ENCODE data around the gene DNAL1.
"Not testable (repeated sequence)": the region's sequence is repeated elsewhere in the genome, so short reads cannot be mapped to it uniquely, and the experiment has no call there.

The DNAL1 gene

GRCh38 chr14:73696466-73697400 lies 51.9 kb downstream of the DNAL1 start:
- ATAC-seq (replicated peaks), result no peak
- H3K27ac Mint-ChIP-seq, result peak overlapping the region in 1 of 2 donors; percentile 32
- H3K4me3 Mint-ChIP-seq, result no peak overlapping the region
- no peaks in the 10 kb centered on the region for H3K9me3 Mint-ChIP-seq
- no peaks in the 10 kb centered on the region for H3K4me1 Mint-ChIP-seq (ENCODE audit: low read depth in 2 of 2)
- H3K36me3 Mint-ChIP-seq (ENCODE audit: insufficient read depth), result peaks cover 4% of the 10 kb centered on the region
- DNase-seq, result no peak
- no peaks in the 10 kb centered on the region for H3K27me3 Mint-ChIP-seq

- DNase-seq, result no peak
- Mint-ChIP-seq H3K9me3 (no peaks in the 10 kb centered on the region), H3K4me1 (ENCODE audit: low read depth in 2 of 2) (peaks cover 0 to 5% of the 10 kb centered on the region in 2 donors), H3K4me3 (no peak overlapping the region), H3K27me3 (no peaks in the 10 kb centered on the region), H3K36me3 (ENCODE audit: insufficient read depth) (no peaks in the 10 kb centered on the region), H3K27ac (no peak overlapping the region)
- no peak for ATAC-seq (replicated peaks)
These were observed 55.5 kb downstream of the DNAL1 start for GRCh38 chr14:73700325-73700724.

GRCh38 chr14:73708076-73708475 lies 63.3 kb downstream of the DNAL1 start:
- not testable (repeated sequence) for H3K27ac Mint-ChIP-seq; H3K9me3 Mint-ChIP-seq; H3K27me3 Mint-ChIP-seq; ATAC-seq (replicated peaks); H3K4me3 Mint-ChIP-seq; DNase-seq
- peaks cover 14 to 25% of the 10 kb centered on the region in 2 donors for H3K4me1 Mint-ChIP-seq (ENCODE audit: low read depth in 2 of 2)
- peaks cover 11% of the 10 kb centered on the region for H3K36me3 Mint-ChIP-seq (ENCODE audit: insufficient read depth)

- Mint-ChIP-seq H3K4me1 (ENCODE audit: low read depth in 2 of 2) (peaks cover 21 to 31% of the 10 kb centered on the region in 2 donors), H3K36me3 (ENCODE audit: insufficient read depth) (peaks cover 26% of the 10 kb centered on the region), H3K4me3 (peak overlapping the region in 1 of 2 donors; percentile 45), H3K27me3 (no peaks in the 10 kb centered on the region), H3K27ac (peak overlapping the region in 1 of 2 donors; percentile 84), H3K9me3 (no peaks in the 10 kb centered on the region)
- no peak for DNase-seq
- no peak for ATAC-seq (replicated peaks)
These were observed 65.2 kb downstream of the DNAL1 start for GRCh38 chr14:73709904-73710469.

- Mint-ChIP-seq H3K36me3 (ENCODE audit: insufficient read depth) (peaks cover 26% of the 10 kb centered on the region), H3K9me3 (no peaks in the 10 kb centered on the region), H3K27ac (no peak overlapping the region), H3K4me3 (peak overlapping the region in 1 of 2 donors; percentile 10), H3K27me3 (no peaks in the 10 kb centered on the region), H3K4me1 (ENCODE audit: low read depth in 2 of 2) (peaks cover 21 to 31% of the 10 kb centered on the region in 2 donors)
- ATAC-seq (replicated peaks), result no peak
- no peak for DNase-seq
These were observed 66.0 kb downstream of the DNAL1 start for GRCh38 chr14:73710737-73711136.

GRCh38 chr14:73712071-73712506 lies 67.3 kb downstream of the DNAL1 start:
- H3K4me1 Mint-ChIP-seq (ENCODE audit: low read depth in 2 of 2), result peaks cover 21 to 31% of the 10 kb centered on the region in 2 donors
- H3K27me3 Mint-ChIP-seq, result no peaks in the 10 kb centered on the region
- H3K9me3 Mint-ChIP-seq, result no peaks in the 10 kb centered on the region
- peak overlapping the region; percentile 93 to 95 for H3K27ac Mint-ChIP-seq
- peaks cover 33% of the 10 kb centered on the region for H3K36me3 Mint-ChIP-seq (ENCODE audit: insufficient read depth)
- no peak for ATAC-seq (replicated peaks)
- no peak for DNase-seq
- peak overlapping the region; percentile 90 to 95 for H3K4me3 Mint-ChIP-seq

- no peaks in the 10 kb centered on the region for H3K9me3 Mint-ChIP-seq
- DNase-seq (peak in 1 of 3 experiments; percentile 19), ATAC-seq (replicated peaks) (peak; percentile 7)
- H3K36me3 Mint-ChIP-seq (ENCODE audit: insufficient read depth), result peaks cover 39% of the 10 kb centered on the region
- H3K27ac Mint-ChIP-seq, result peak overlapping the region; percentile 93 to 95
- peaks cover 21 to 31% of the 10 kb centered on the region in 2 donors for H3K4me1 Mint-ChIP-seq (ENCODE audit: low read depth in 2 of 2)
- H3K4me3 Mint-ChIP-seq, result peak overlapping the region; percentile 90 to 95
- no peaks in the 10 kb centered on the region for H3K27me3 Mint-ChIP-seq
These were observed 67.9 kb downstream of the DNAL1 start for GRCh38 chr14:73712540-73713180.

- no peaks in the 10 kb centered on the region for H3K9me3 Mint-ChIP-seq
- H3K27me3 Mint-ChIP-seq, result no peaks in the 10 kb centered on the region
- H3K36me3 Mint-ChIP-seq (ENCODE audit: insufficient read depth), result peaks cover 45% of the 10 kb centered on the region
- H3K4me1 Mint-ChIP-seq (ENCODE audit: low read depth in 2 of 2), result peaks cover 21 to 33% of the 10 kb centered on the region in 2 donors
- peak overlapping the region; percentile 93 to 95 for H3K27ac Mint-ChIP-seq
- no peak for ATAC-seq (replicated peaks)
- no peak for DNase-seq
- peak overlapping the region; percentile 90 to 95 for H3K4me3 Mint-ChIP-seq
These were observed 68.5 kb downstream of the DNAL1 start for GRCh38 chr14:73713206-73713802.

- Mint-ChIP-seq H3K27ac (peak within 1 kb of the TSS; percentile 93 to 95), H3K9me3 (no peaks in the 10 kb centered on the region), H3K36me3 (ENCODE audit: insufficient read depth) (peaks cover 53% of the 10 kb centered on the region), H3K4me3 (peak within 1 kb of the TSS; percentile 90 to 95), H3K27me3 (no peaks in the 10 kb centered on the region), H3K4me1 (ENCODE audit: low read depth in 2 of 2) (peaks cover 21 to 34% of the 10 kb centered on the region in 2 donors)
- ATAC-seq (replicated peaks), result peak; percentile 78
- DNase-seq, result peak; percentile 79 to 84 (median 80)
These were observed 69.2 kb downstream of the DNAL1 start, which contains the start of gene PNMA1 for GRCh38 chr14:73713803-73714655. PNMA1 (minus strand) TSS chr14:73714384; CDS start chr14:73713639, 745 bp downstream.

- Mint-ChIP-seq H3K4me3 (peak overlapping the region; percentile 90 to 95), H3K27ac (peak overlapping the region; percentile 93 to 95), H3K9me3 (no peaks in the 10 kb centered on the region), H3K27me3 (no peaks in the 10 kb centered on the region), H3K4me1 (ENCODE audit: low read depth in 2 of 2) (peaks cover 21 to 34% of the 10 kb centered on the region in 2 donors), H3K36me3 (ENCODE audit: insufficient read depth) (peaks cover 56% of the 10 kb centered on the region)
- no peak for DNase-seq
- ATAC-seq (replicated peaks), result no peak
These were observed 69.9 kb downstream of the DNAL1 start for GRCh38 chr14:73714656-73715081.

- ATAC-seq (replicated peaks), result no peak
- H3K36me3 Mint-ChIP-seq (ENCODE audit: insufficient read depth), result peaks cover 64% of the 10 kb centered on the region
- H3K4me3 Mint-ChIP-seq, result no peak overlapping the region
- no peak for DNase-seq
- H3K4me1 Mint-ChIP-seq (ENCODE audit: low read depth in 2 of 2), result peaks cover 19 to 27% of the 10 kb centered on the region in 2 donors
- peak overlapping the region in 1 of 2 donors; percentile 46 for H3K27ac Mint-ChIP-seq
- H3K27me3 Mint-ChIP-seq, result no peaks in the 10 kb centered on the region
- H3K9me3 Mint-ChIP-seq, result no peaks in the 10 kb centered on the region
These were observed 70.9 kb downstream of the DNAL1 start for GRCh38 chr14:73715707-73716106.

GRCh38 chr14:73717266-73717665 lies 72.5 kb downstream of the DNAL1 start:
- H3K4me1 Mint-ChIP-seq (ENCODE audit: low read depth in 2 of 2), result peaks cover 15 to 23% of the 10 kb centered on the region in 2 donors
- peak overlapping the region in 1 of 2 donors; percentile 9 for H3K27ac Mint-ChIP-seq
- DNase-seq, result no peak
- H3K27me3 Mint-ChIP-seq, result no peaks in the 10 kb centered on the region
- peaks cover 77% of the 10 kb centered on the region for H3K36me3 Mint-ChIP-seq (ENCODE audit: insufficient read depth)
- no peak for ATAC-seq (replicated peaks)
- H3K9me3 Mint-ChIP-seq, result no peaks in the 10 kb centered on the region
- no peak overlapping the region for H3K4me3 Mint-ChIP-seq
